HG02623 (cell line): ENCODE data around the gene NOG.

ENCODE experiments used
- ATAC-seq: cut with Tn5 transposase; IDR thresholded peaks from one replicate; pipeline ENCODE4 v1.9.1; 2021; ENCODE audit warnings: moderate library complexity; ENCODE audit not compliant: unreplicated experiment

The NOG gene

DNA sequence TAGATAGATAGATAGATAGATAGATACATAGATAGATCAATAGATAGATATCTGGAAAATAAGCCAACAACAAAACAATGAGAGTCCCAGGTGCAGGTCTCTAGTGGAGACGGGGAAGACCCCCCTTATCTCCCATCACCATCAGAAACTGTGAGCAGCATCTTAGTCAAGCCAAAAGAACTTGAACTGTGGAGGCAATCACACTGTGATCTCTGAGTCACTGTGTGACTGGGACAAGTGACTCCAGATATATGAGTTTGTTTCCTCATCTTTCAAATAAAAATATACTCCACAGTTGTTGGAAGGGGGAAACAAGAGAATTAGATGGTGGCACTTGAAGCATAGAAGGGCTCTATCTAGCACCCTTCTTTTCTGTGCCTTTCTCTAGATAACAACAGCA, 42.1 kb downstream of the NOG start:
- ATAC-seq, result no peak

GRCh38 chr17:56636265-56636664, 42.8 kb downstream of the NOG start:
- no peak for ATAC-seq

DNA sequence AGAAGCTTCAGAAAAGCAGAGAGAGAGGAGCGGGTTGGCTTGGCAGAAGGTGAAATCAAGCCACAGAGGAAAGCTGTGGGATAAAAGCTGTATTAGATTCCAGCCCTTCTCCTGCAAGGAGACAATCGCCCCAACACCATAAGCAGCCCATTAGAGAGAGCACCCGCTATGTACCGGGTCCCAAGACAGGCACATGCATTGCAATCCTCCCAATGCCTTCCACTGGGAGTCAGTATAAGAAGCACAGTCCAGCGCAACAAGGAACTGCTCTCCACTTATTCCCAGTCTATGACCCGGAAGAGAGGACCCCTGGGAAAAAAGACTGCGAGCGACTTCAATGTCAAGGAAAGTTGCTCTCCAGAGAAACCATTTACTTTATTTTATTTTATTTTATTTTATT, 43.8 kb downstream of the NOG start:
- no peak for ATAC-seq

DNA sequence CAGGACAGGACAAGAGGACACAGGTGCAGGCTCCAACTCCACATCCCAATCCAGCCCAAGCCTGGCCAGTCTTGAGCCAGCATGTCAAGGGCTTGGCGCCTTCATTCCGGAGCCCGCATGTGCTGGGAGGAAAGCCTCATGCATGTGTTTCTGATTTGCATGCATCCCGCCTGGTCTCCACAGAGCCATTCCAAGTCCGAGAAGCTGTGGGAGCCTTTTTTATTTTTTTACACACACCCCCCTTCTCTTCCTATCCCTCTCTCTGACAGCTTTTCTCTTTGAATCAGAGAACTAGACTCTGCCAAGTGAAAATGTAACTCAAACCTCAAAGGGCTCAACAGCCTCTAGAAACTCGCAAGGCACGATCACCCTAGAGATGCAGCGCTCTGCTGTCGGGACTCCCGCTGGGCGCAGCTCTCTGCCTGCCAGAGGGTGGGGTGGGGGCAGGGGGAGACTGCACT, 45.1 kb downstream of the NOG start:
- no peak for ATAC-seq

- ATAC-seq, result no peak
Observed at GRCh38 chr17:56639517-56639916, 46.0 kb downstream of the NOG start.

DNA sequence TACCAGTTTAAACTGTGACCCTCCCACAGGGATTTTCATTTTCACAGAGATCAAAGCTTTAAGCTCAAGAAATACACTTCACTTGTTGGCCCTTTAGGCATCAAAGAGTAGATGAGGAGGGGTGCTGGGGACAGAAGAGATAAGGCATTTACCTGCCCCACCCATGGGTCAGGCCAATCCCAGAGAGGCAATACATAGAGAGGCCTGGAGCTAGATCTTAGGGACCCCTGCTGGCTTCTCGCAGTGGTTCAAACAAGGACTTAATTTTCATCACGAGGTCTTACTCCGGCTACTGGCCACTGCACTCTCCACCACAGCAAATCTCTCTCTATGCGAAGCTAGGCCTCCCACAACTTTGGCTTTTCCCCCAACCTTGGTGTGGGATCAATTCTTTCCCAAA, 46.6 kb downstream of the NOG start:
- no peak for ATAC-seq

GRCh38 chr17:56641373-56641772, 47.9 kb downstream of the NOG start:
- no peak for ATAC-seq

DNA sequence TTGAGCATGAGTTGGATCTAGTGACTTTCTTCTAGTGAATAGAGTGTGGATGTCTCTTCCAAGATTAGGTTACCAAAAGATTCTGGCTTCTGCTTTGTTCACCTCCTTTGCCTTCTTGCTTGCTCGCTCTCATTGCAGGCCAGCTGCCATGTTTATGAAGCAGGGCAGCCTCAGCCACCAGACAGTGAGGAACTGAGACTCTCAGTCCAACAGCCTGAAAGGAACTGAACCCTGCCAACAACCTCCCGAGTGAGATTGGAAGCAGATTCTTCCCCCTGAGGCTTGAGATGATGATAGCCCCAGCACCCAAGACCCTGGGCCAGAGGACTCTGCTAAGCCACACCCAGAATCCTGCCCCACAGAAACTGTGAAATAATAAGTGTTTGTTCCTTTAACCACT, 48.4 kb downstream of the NOG start:
- ATAC-seq, result no peak

DNA sequence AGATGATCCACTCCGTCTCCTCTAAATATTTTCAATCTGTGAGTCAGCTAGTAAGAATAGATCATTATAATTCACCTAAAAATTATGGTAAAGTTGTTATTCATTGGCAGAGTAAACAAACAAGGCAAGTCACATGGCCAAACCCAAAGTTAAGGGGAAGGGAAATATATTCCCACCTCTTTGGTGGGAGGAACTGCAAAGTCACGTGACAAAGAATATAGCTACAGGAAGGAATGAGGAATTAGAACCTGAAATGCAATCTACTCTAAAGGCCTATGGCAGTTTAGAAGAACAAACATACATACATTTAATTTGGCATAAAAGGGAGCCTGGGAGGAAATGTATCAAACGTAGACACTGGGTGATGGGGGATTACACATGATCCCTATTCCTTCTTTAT, 48.9 kb downstream of the NOG start:
- no peak for ATAC-seq
